ENCODE measurements around the gene CXorf65. TPM values are rescaled to one million over a fixed set of nuclear protein-coding genes. Genes with fewer than 3 reads are reported as not detected.

The CXorf65 gene
- total and polyA plus RNA-seq, 8 donors = 0.43 TPM; not detected in 7

GRCh38 chrX:71148278-71148663 is 41.7 kb upstream of the CXorf65 start:
- 50 to 87% (median 83%) methylated on average over 1 to 8 of the region's 8 CpGs; no CpG with 5 or more reads in 1 of the 5 donors for WGBS, 5 donors
- Histone ChIP-seq H3K36me3 (no peaks in the 10 kb centered on the region), H3K4me1 (peaks cover 0 to 32% (median 17%) of the 10 kb centered on the region in 4 donors), H3K27me3 (no peaks in the 10 kb centered on the region), H3K4me3 (no peak overlapping the region), H3K9me3 (no peaks in the 10 kb centered on the region), H3K27ac (no peak overlapping the region)
- no peak for DNase-seq
- no peak for TF ChIP-seq EP300 (IDR thresholded peaks at IDR 0.05)
- no peak for TF ChIP-seq POLR2AphosphoS5 (IDR thresholded peaks at IDR 0.05)
- no peak for TF ChIP-seq POLR2A (IDR thresholded peaks at IDR 0.05)
- TF ChIP-seq, protein P1, sequence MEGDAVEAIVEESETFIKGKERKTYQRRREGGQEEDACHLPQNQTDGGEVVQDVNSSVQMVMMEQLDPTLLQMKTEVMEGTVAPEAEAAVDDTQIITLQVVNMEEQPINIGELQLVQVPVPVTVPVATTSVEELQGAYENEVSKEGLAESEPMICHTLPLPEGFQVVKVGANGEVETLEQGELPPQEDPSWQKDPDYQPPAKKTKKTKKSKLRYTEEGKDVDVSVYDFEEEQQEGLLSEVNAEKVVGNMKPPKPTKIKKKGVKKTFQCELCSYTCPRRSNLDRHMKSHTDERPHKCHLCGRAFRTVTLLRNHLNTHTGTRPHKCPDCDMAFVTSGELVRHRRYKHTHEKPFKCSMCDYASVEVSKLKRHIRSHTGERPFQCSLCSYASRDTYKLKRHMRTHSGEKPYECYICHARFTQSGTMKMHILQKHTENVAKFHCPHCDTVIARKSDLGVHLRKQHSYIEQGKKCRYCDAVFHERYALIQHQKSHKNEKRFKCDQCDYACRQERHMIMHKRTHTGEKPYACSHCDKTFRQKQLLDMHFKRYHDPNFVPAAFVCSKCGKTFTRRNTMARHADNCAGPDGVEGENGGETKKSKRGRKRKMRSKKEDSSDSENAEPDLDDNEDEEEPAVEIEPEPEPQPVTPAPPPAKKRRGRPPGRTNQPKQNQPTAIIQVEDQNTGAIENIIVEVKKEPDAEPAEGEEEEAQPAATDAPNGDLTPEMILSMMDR (IDR thresholded peaks at IDR 0.05) = no peak
- intact Hi-C loops (cut with DNase I; ENCODE audit: low total_unique reads) = no loop called here

GRCh38 chrX:71147496-71148277 is 41.1 kb upstream of the CXorf65 start:
- DNase-seq = no peak

GRCh38 chrX:71144651-71145050 is 38.1 kb upstream of the CXorf65 start, which contains the start of gene NLGN3:
NLGN3 (plus strand) TSS chrX:71144841; CDS start chrX:71147750, 2,909 bp downstream.
- peak in 1 of 2 donors; percentile 61 for DNase-seq
- intact Hi-C loops (cut with DNase I; ENCODE audit: low total_unique reads) = no loop called here
- Histone ChIP-seq H3K36me3 (peaks cover 0 to 32% (median 31%) of the 10 kb centered on the region in 4 donors), H3K4me1 (peaks cover 0 to 34% (median 18%) of the 10 kb centered on the region in 4 donors), H3K27me3 (no peaks in the 10 kb centered on the region), H3K27ac (no peak within 1 kb of the TSS), H3K4me3 (peak within 1 kb of the TSS; percentile 18 to 37 (median 26)), H3K9me3 (no peaks in the 10 kb centered on the region)
- 8 to 47% (median 25%) methylated on average over 8 to 28 of the region's 28 CpGs for WGBS, 5 donors
- TF ChIP-seq EP300 (IDR thresholded peaks at IDR 0.05) (no peak), POLR2A (IDR thresholded peaks at IDR 0.05) (no peak), POLR2AphosphoS5 (IDR thresholded peaks at IDR 0.05) (no peak)
- TF ChIP-seq, protein P1 (IDR thresholded peaks at IDR 0.05) = no peak

More at GRCh38 chrX:71147496-71148277, 41.1 kb upstream of the CXorf65 start:
- 82 to 90% (median 86%) methylated on average over 4 to 28 of the region's 28 CpGs for WGBS, 5 donors
- H3K27me3 ChIP-seq = no peaks in the 10 kb centered on the region
- intact Hi-C loops (cut with DNase I; ENCODE audit: low total_unique reads) = no loop called here
- no peak overlapping the region for H3K27ac ChIP-seq
- H3K4me3 ChIP-seq = no peak overlapping the region
- no peaks in the 10 kb centered on the region for H3K9me3 ChIP-seq
- peaks cover 0 to 34% (median 18%) of the 10 kb centered on the region in 4 donors for H3K4me1 ChIP-seq
- TF ChIP-seq POLR2A (IDR thresholded peaks at IDR 0.05) (no peak), EP300 (IDR thresholded peaks at IDR 0.05) (no peak), POLR2AphosphoS5 (IDR thresholded peaks at IDR 0.05) (no peak)
- TF ChIP-seq, protein P1 (IDR thresholded peaks at IDR 0.05) = no peak
- H3K36me3 ChIP-seq = peaks cover 0 to 4% (median 2%) of the 10 kb centered on the region in 4 donors

- H3K9me3 ChIP-seq = no peaks in the 10 kb centered on the region
- H3K36me3 ChIP-seq = peaks cover under 1 to 43% (median 42%) of the 10 kb centered on the region in 4 donors
- no peak overlapping the region for H3K27ac ChIP-seq
- H3K27me3 ChIP-seq = no peaks in the 10 kb centered on the region
- peak in 1 of 2 donors; percentile 45 for DNase-seq
- 39 to 58% (median 46%) methylated on average over 6 of the region's 6 CpGs for WGBS, 5 donors
- H3K4me1 ChIP-seq = peaks cover 0 to 34% (median 18%) of the 10 kb centered on the region in 4 donors
- intact Hi-C loops (cut with DNase I; ENCODE audit: low total_unique reads) = no loop called here
- no peak overlapping the region for H3K4me3 ChIP-seq
- TF ChIP-seq POLR2AphosphoS5 (IDR thresholded peaks at IDR 0.05) = no peak
- TF ChIP-seq EP300 (IDR thresholded peaks at IDR 0.05) = no peak
- no peak for TF ChIP-seq POLR2A (IDR thresholded peaks at IDR 0.05)
- TF ChIP-seq, protein P1 (IDR thresholded peaks at IDR 0.05) = no peak
Observed at GRCh38 chrX:71143508-71143907, 37.0 kb upstream of the CXorf65 start.

Measured in stomach (tissue), 9 donors.